HG03064 (cell line): ENCODE data around the gene PRDM4.
"Not testable (repeated sequence)": the region's sequence is repeated elsewhere in the genome, so short reads cannot be mapped to it uniquely, and the experiment has no call there.

ENCODE experiments used
- ATAC-seq: cut with Tn5 transposase; IDR thresholded peaks from one replicate; pipeline ENCODE4 v1.9.1; 2021; ENCODE audit warnings: low read depth; ENCODE audit not compliant: unreplicated experiment

The PRDM4 gene

DNA sequence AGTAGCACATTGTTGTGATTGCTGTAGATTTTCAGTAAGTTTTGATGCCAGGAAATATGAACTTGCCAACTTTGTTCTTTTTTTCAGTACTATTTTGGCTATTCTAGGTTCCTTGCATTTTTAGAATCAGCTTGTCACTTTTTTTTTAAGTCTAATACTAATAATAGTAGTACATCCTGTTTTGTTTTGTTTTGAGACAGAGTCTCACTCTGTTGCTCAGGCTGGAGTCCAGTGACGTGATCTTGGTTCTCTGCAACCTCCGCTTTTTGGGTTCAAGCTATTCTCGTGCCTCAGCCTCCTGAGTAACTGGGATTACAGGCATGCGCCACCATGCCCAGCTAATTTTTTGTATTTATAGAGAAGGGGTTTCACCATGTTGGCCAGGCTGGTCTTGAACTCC, 58.8 kb downstream of the PRDM4 start:
- ATAC-seq: no peak

DNA sequence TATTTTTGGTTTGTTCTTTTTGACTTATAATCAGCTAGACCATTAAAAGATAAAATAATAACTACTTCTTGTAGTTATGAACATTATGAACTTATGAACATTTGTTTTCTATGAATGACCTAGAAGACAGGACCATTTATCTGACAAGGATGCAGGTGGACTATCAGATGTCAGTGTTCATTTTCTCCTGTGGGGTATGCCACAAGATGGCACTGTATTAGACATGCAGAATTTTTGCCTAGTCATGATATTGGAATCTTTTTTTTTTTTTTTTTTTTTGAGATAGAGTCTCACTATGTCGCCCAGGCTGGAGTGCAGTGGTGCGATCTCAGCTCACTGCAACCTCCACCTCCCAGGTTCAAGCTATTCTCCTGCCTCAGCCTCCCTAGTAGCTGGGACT, 65.2 kb downstream of the PRDM4 start:
- ATAC-seq: not testable (repeated sequence)

DNA sequence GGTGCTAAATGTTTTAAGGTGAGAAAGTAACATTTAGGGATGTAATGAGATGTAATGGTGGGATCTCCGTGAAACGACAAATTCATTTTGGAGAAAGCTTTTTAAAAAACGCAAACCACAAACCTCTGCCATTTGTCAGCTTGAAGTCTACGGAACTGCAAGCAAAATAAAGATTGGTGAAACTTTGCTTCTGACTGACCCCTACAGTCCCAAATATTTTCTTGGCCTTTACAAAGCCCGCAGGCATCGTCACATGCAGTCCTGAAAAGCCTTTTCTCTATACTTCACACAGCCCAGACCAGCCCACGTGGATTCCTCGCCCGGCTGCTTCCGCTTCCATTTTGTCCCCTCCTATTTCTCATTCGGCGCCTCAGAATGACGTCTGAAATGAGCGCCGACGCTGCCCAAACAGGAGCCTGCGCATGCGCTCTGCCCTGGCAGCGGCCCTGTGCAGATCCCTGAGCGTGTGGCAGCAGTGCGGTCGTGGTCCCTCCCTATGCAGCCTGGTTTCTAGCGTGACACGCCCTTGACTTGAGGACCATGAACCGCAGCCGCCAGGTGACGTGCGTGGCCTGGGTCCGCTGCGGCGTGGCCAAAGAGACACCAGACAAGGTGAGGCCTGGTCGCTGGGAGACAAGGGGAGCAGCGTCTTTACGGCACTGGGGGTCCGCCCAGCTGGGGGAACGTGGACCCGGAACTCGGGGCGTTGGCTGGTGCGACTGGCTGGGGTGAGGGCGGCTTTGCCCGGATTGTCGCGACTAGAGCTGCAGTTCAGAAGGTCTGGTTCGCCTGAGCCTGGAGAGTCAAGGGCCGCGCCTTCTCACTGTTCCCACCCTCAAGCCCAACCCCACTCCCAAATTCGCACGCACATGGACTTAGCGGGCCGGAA, 75.3 kb downstream of the PRDM4 start, which contains the start of gene PWP1:
Gene PWP1 (plus strand): TSS at position 440 of the 889 bp plus-strand sequence. CDS start 101 bp downstream, at position 541.
- peak; percentile 79 for ATAC-seq

DNA sequence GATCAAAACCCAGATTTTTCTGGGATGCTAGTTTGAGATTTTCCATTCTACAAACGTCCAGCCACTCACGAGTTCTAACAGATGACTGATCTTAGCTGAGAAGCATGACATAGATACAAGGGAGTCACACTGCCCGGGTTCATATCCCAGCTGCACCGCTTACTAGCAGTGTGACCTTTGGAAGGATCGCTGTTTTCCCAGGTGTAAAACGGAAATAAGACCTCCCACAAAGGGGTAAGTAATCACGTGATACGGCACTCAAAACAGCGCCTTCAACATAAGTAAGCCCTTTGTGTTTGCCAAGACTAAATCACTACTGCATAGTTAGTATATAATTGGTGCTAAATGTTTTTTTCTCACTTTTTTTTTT, 76.0 kb downstream of the PRDM4 start:
- ATAC-seq: no peak

DNA sequence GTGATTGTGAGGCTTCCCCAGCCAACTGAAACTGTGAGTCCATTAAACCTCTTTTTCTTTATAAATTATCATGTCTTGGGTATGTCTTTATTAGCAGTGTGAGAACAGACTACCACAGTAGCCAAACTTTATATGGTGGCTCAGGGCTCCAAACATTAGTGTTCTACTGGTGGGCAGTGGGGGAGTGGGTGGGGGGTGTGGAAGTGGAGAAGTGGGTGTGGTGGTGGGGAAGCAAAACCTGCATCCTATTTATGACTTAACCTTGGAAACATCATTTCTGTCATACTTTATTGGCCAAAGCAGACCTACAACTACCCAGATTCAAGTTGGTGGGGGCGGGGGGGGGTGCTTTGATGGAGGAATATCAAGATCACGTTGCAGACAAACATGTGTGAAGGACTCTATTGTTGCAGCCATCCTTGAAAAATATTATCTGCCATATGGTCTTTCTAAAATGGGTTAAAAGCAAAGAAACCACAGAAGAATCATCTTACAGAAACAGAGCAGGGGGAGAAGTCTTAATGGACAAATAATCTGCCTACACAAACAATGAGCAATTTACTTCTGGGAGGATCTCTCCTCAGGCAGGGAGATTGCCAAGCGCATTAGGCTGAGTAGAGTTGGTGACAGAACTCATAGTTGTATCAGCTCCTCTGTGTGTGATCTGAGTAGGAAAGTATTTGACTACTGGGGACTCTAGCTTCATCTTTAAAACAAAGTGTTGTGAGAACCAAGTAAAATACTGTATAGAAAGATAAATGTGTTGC, 76.7 kb downstream of the PRDM4 start:
- no peak for ATAC-seq
